C4-2B (cell line): ENCODE data around the gene FBXO36.

Source experiments
- H3K27ac ChIP-seq: fragments of 450-650 bp; 2 replicates; pipeline ENCODE4 v1.5.1; 2017
- ZFX ChIP-seq: fragments of 450-650 bp; IDR thresholded peaks from 2 replicates; pipeline ENCODE4 v1.6.1; 2017
- TF ChIP-seq, protein P1 (sequence below): fragments of 450-650 bp; conservative IDR thresholded peaks from 2 replicates; pipeline ENCODE4 v1.5.1; 2017; ENCODE audit warnings: mild to moderate bottlenecking

The FBXO36 gene

DNA sequence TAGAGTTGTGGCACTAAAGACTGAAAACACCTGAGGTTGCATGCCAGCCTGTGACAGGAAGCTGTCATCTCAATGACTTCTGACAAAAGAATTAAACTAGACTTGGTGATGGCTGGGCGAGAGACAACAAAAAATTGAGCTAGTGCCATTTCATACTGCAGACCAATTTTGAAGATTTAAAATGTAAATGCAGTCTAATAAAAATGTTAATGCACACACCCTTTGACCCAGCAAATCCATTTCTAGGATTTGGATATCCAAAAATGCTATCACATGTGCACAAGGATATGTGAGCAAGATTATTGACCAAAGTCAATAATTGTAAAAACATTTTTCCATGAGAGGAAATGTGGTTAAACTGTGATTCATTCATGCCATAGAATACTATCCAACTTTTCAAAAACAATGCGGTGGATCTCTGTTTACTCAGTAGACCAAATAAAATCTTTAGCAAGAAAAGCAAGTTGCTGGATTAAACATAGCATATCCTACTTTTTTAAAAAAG is 5.6 kb downstream of the FBXO36 start:
- TF ChIP-seq ZFX, result no peak
- TF ChIP-seq, protein P1, sequence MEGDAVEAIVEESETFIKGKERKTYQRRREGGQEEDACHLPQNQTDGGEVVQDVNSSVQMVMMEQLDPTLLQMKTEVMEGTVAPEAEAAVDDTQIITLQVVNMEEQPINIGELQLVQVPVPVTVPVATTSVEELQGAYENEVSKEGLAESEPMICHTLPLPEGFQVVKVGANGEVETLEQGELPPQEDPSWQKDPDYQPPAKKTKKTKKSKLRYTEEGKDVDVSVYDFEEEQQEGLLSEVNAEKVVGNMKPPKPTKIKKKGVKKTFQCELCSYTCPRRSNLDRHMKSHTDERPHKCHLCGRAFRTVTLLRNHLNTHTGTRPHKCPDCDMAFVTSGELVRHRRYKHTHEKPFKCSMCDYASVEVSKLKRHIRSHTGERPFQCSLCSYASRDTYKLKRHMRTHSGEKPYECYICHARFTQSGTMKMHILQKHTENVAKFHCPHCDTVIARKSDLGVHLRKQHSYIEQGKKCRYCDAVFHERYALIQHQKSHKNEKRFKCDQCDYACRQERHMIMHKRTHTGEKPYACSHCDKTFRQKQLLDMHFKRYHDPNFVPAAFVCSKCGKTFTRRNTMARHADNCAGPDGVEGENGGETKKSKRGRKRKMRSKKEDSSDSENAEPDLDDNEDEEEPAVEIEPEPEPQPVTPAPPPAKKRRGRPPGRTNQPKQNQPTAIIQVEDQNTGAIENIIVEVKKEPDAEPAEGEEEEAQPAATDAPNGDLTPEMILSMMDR, result no peak

DNA sequence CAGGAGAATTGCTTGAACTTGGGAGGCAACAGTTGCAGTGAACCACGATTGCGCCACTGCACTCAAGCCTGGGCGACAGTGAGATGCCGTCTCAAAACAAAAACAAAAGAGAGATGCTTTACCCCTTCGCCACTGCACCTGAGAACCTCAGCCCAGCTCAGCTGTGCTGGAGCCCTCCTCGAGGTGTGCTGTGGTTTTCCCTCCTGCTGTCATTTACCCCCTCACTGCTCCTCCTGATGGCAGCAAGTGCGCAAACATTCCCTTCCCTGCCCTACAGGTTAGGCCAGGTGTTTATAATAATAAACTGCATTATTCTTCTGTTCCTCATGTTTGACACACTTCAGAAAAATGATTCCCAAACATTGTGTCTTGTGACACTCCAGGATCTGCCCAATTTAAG is 8.4 kb downstream of the FBXO36 start:
- H3K27ac ChIP-seq, result no peak overlapping the region
- TF ChIP-seq, protein P1, result no peak
- no peak for TF ChIP-seq ZFX

More for the DNA sequence above, 5.6 kb downstream of the FBXO36 start:
- no peak overlapping the region for H3K27ac ChIP-seq

DNA sequence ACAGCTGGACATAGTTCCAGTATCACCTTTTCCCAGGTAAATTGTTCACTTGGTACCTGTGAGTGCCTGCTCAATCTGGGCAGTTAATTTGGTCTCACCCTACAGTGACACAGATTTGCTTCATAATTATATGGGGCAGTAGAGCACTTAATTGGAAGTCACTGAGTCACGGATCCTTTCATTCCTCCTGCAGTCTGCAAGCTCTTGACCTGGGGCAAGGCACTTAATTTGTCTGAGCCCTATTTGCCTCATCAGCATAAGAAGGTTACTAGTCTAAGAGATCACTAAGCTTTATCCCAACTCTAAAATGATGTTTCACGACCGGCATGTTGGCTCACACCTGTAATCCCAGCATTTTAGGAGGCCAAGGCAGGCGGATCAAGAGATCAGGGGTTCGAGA is 8.9 kb downstream of the FBXO36 start:
- H3K27ac ChIP-seq, result no peak overlapping the region
- TF ChIP-seq, protein P1, result no peak
- no peak for TF ChIP-seq ZFX

DNA sequence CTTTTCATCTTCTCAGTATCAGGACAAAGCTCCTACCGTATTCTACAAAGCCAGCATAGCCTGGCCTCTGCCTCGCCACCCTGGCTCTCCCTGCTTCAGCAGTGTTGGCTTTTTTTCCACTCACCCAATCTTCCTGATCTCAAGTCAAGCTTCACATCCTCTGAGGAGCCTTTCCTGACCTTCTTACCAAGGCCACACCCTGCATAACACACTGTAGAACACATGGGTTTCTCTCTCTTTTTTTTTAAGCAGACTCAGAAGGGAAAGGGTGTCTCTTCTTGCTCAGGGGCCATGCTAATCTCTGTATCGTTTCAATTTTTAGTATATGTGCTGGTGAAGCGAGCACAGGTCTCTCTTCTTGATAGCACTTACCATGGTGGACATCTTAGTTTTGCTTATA is 15.2 kb downstream of the FBXO36 start:
- H3K27ac ChIP-seq, result no peak overlapping the region
- TF ChIP-seq, protein P1, result no peak
- TF ChIP-seq ZFX, result no peak

DNA sequence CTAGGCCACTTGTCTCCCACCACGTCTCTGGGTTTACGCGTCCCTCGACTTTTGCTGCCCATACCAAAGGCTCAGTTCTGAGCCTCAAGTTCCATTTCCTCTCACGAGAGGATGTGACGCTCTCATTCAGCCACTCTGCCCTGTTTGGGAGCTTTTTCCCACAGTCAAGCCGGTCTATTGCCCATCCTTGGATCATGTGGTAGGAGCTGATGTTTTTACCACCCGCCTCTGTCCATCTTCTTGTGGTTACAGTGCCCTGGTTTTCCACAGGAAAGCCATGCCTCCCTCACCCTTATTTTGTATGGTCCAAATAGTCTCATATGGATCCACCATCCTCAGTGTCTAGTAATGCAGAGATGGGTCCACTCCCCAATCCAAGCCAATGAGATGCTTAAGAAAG is 20.4 kb downstream of the FBXO36 start:
- TF ChIP-seq, protein P1, result no peak
- no peak for TF ChIP-seq ZFX

DNA sequence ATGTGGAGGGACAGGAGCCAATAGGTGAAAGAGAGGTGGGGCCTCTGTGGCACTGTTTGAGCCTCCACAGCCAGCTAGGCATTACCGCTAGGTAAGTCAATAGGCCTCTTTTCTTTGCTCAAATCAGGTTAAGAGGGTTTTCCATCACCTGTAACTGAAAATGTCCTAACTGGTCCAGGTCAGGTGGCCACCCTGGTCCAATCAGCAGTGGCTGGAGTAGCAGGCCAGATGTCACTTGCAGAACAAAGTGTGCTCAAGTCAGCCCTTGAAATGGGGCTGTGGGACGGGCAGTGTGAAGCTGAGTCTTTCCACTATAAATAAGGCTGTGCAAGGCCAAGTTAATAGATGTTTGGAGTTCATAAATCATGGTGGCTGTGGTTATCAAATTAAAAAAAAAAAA is 20.9 kb downstream of the FBXO36 start:
- TF ChIP-seq, protein P1, result no peak
- TF ChIP-seq ZFX, result no peak
- no peak overlapping the region for H3K27ac ChIP-seq

More for the DNA sequence above, 20.4 kb downstream of the FBXO36 start:
- H3K27ac ChIP-seq, result no peak overlapping the region

DNA sequence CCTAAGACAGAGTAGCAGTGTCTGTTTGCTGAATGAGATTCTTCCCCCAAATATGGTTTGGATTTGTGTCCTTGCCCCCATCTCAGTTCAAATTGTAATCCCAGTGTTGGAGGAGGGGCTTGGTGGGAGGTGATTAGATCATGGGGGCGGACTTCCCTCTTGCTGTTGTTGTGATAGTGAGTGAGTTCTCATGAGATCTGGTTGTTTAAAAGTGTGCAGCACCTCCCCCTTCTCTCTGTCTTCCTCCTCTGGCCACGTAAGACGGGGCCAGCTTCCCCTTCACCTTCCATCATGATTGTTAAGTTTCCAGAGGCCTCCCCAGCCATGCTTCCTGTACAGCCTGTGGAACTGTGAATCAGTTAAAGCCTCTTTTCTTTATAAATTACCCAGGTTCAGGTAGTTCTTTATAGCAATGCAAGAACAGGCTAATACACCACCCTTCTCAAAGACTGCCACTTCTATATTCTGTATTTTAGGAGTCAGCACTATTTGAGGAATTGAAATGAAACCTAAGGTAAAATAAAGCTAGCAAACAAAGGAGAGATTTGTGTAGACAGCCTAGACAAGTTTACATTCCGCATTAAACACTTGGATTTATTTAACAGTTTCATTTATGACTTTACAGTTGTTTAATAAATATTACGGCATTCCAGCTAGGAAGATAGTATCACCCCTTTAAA is 21.6 kb downstream of the FBXO36 start:
- no peak overlapping the region for H3K27ac ChIP-seq

More for the DNA sequence above, 21.6 kb downstream of the FBXO36 start:
- TF ChIP-seq, protein P1, result no peak
- TF ChIP-seq ZFX, result no peak
